K562 (cell line): ENCODE results near the gene CREB5. TPM values are rescaled to one million over a fixed set of nuclear protein-coding genes. Genes with fewer than 3 reads are reported as not detected.

ENCODE experiments used
- ATAC-seq: fragments of 200-7000 bp; cut with Tn5 transposase; 3 replicates; pipeline ENCODE4 v1.9.1; 2020; ENCODE audit warnings: moderate library complexity
- BruUV-seq: library from RNA; stranded (reverse); fragments of 400-500 nt; replicated peaks from 2 replicates; lab custom pipeline; 2021; lab: Mats Ljungman, UMichigan
- CTCF ChIA-PET: fragments of 300-600 bp; formaldehyde crosslinking; extraction: SDS; loops from one replicate; lab custom pipeline; 2021; ENCODE audit warnings: low intra/inter-chr PET ratio; lab: Yijun Ruan, JAX
- POLR2A ChIA-PET: fragments of 300-600, 350-650 bp; sonication (Branson Sonifier 250); formaldehyde crosslinking; extraction: SDS; loops from one replicate; lab custom pipeline; 2021; ENCODE audit warnings: antibody characterized with exemption, inconsistent platforms; lab: Yijun Ruan, JAX
- DNase-seq, 4 experiments: peaks; one replicate each; pipeline versions ENCODE4 v3.0.0 to v3.0.0-alpha.2; 2011 to 2018; ENCODE audit warnings: low spot score in 3 of 4, mixed read lengths in 3 of 4; ENCODE audit errors: extremely low read depth in 1 of 4
- FAIRE-seq: peaks from 2 replicates; lab custom pipeline; 2011; peaks lifted over from hg19 to GRCh38; lab: Jason Lieb, UNC
- H2AFZ ChIP-seq: 2 replicates; pipeline ENCODE4 v1.6.0; 2011; ENCODE audit warnings: low read depth, low read length, control low read depth, inconsistent platforms
- H3K27ac ChIP-seq: fragments of 200-600 bp; 3 replicates; pipeline ENCODE4 v1.8.0; 2011; ENCODE audit warnings: low read depth, mild to moderate bottlenecking, control low read depth, inconsistent platforms, low read length, moderate library complexity, mixed read lengths; ENCODE audit errors: extremely low read depth
- H3K27me3 ChIP-seq, 2 experiments: fragments of 300-600 bp in 1 of 2; 2 replicates in 1 of 2; 3 replicates in 1 of 2; pipeline versions ENCODE4 v1.6.0 to v1.8.0; 2011; ENCODE audit warnings: inconsistent platforms in 2 of 2, low read length in 2 of 2, mild to moderate bottlenecking in 1 of 2, mixed read lengths in 1 of 2, moderate library complexity in 1 of 2; ENCODE audit not compliant: control insufficient read depth in 2 of 2, insufficient read depth in 2 of 2
- H3K36me3 ChIP-seq: fragments of 300-600 bp; 3 replicates; pipeline ENCODE4 v1.8.0; 2011; ENCODE audit warnings: mild to moderate bottlenecking, low read length, inconsistent platforms; ENCODE audit not compliant: control insufficient read depth, insufficient read depth
- H3K4me1 ChIP-seq, 2 experiments: fragments of 200-600 bp in 1 of 2; replicated peaks in 1 of 2; 2 replicates in 1 of 2; 3 replicates in 1 of 2; pipeline versions ENCODE4 v1.5.1 to v1.8.0; 2011; ENCODE audit warnings: inconsistent platforms in 2 of 2, low read length in 2 of 2, mild to moderate bottlenecking in 1 of 2, mixed read lengths in 1 of 2, moderate library complexity in 1 of 2; ENCODE audit not compliant: control insufficient read depth in 2 of 2, insufficient read depth in 2 of 2
- H3K4me2 ChIP-seq: 2 replicates; pipeline ENCODE4 v1.6.1; 2011; ENCODE audit warnings: low read length, control low read depth, inconsistent platforms, mixed read lengths; ENCODE audit not compliant: insufficient read depth
- H3K4me3 ChIP-seq: fragments of 200-600 bp; sonication (generic), shearing (Covaris generic); 2 replicates; pipeline ENCODE4 v1.5.1; 2016; ENCODE audit warnings: control low read depth, inconsistent platforms
- H3K79me2 ChIP-seq: fragments of 200-600 bp; 3 replicates; pipeline ENCODE4 v1.8.0; 2011; ENCODE audit warnings: low read length, inconsistent platforms; ENCODE audit not compliant: control insufficient read depth, insufficient read depth
- H3K9ac ChIP-seq, 2 experiments: 2 replicates each; pipeline versions ENCODE4 v1.6.0 to v1.6.1; 2011; ENCODE audit warnings: low read depth in 2 of 2, low read length in 2 of 2, control low read depth in 1 of 2, inconsistent platforms in 1 of 2, mild to moderate bottlenecking in 1 of 2, mixed read lengths in 1 of 2; ENCODE audit not compliant: insufficient read depth in 1 of 2
- H3K9me1 ChIP-seq: one replicate; pipeline ENCODE4 v1.6.0; 2011; ENCODE audit warnings: inconsistent platforms, mild to moderate bottlenecking, low read length, moderate library complexity; ENCODE audit not compliant: control insufficient read depth, insufficient read depth
- H3K9me3 ChIP-seq: replicated peaks from 2 replicates; pipeline ENCODE4 v1.5.1; 2011; ENCODE audit warnings: low read depth, low read length, inconsistent platforms; ENCODE audit not compliant: control insufficient read depth, insufficient read depth
- H4K20me1 ChIP-seq: replicated peaks from 2 replicates; pipeline ENCODE4 v1.6.1; 2011; ENCODE audit warnings: low read length, inconsistent platforms, mixed read lengths; ENCODE audit not compliant: control insufficient read depth, insufficient read depth
- ARID3A ChIP-seq: IDR thresholded peaks from 2 replicates; pipeline ENCODE4 v1.6.1; 2012; ENCODE audit warnings: low read depth, low read length, improper control_type of control experiment, borderline replicate concordance
- CEBPB ChIP-seq: fragments of 450-650 bp; IDR thresholded peaks from 2 replicates; pipeline ENCODE4 v1.6.1; 2016; ENCODE audit warnings: missing genetic modification characterization, missing compliant biosample characterization
- CGGBP1 ChIP-seq: fragments of 250-450 bp; sonication (Bioruptor Pico); IDR thresholded peaks from 2 replicates; pipeline ENCODE4 v1.9.0; 2021; ENCODE audit warnings: mild to moderate bottlenecking
- DACH1 ChIP-seq: fragments of 450-650 bp; IDR thresholded peaks from 2 replicates; pipeline ENCODE4 v1.6.1; 2018; ENCODE audit not compliant: partially characterized antibody
- E2F1 ChIP-seq: sonication (generic); formaldehyde crosslinking; IDR thresholded peaks from 2 replicates; pipeline ENCODE4 v1.8.1; 2023; ENCODE audit warnings: mild to moderate bottlenecking, missing genetic modification reagents, moderate library complexity
- EHMT2 ChIP-seq: fragments of 450-650 bp; IDR thresholded peaks from 2 replicates; pipeline ENCODE4 v1.6.1; 2018; ENCODE audit warnings: antibody characterized with exemption
- EZH2 ChIP-seq: IDR thresholded peaks from 2 replicates; pipeline ENCODE4 v1.6.1; 2012; ENCODE audit warnings: low read depth, mild to moderate bottlenecking, inconsistent platforms, low read length, borderline replicate concordance
- FOXJ2 ChIP-seq: fragments of 200-800 bp; sonication (Bioruptor generic); IDR thresholded peaks from 2 replicates; pipeline ENCODE4 v1.6.1; 2016; ENCODE audit warnings: missing genetic modification characterization, missing compliant biosample characterization
- MCM5 ChIP-seq: fragments of 450-650 bp; IDR thresholded peaks from 2 replicates; pipeline ENCODE4 v1.6.1; 2016; ENCODE audit warnings: low read depth
- NCOR1 ChIP-seq: fragments of 450-650 bp; IDR thresholded peaks from 2 replicates; pipeline ENCODE4 v1.6.1; 2016; ENCODE audit warnings: mild to moderate bottlenecking, moderate library complexity
- NUFIP1 ChIP-seq: fragments of 450-650 bp; IDR thresholded peaks from 2 replicates; pipeline ENCODE4 v1.6.1; 2018; ENCODE audit not compliant: partially characterized antibody
- PHTF2 ChIP-seq: fragments of 250-450 bp; sonication (Bioruptor Pico); IDR thresholded peaks from 2 replicates; pipeline ENCODE4 v1.5.0; 2021; ENCODE audit warnings: mild to moderate bottlenecking
- ZBTB12 ChIP-seq: fragments of 250-450 bp; sonication (Bioruptor Pico); IDR thresholded peaks from 2 replicates; pipeline ENCODE4 v1.4.0; 2020
- ZBTB33 ChIP-seq: sonication (generic); formaldehyde crosslinking; IDR thresholded peaks from 2 replicates; pipeline ENCODE4 v1.8.1; 2023; ENCODE audit warnings: mild to moderate bottlenecking, missing genetic modification reagents
- ZNF507 ChIP-seq: conservative IDR thresholded peaks from 2 replicates; pipeline ENCODE4 v1.6.1; 2017; ENCODE audit warnings: missing genetic modification characterization, missing compliant biosample characterization
- ZNF830 ChIP-seq: fragments of 250-450 bp; sonication (Bioruptor Pico); IDR thresholded peaks from 2 replicates; pipeline ENCODE4 v1.5.0; 2021; ENCODE audit warnings: mild to moderate bottlenecking
- WGBS: fragments of 100-300 bp; shearing (Covaris generic); methylation state at CpG from one replicate; pipeline ENCODE4 v1.1.6; 2016; ENCODE audit warnings: low coverage, mixed read lengths; ENCODE audit not compliant: insufficient coverage; ENCODE audit errors: missing lambda C conversion rate; 5-methylcytosine and 5-hydroxymethylcytosine counted together
- in situ Hi-C: fragments of 300-500 bp; cut with MboI; formaldehyde crosslinking; loops from 4 replicates; pipeline ENCODE4 v1.15.0; 2018; ENCODE audit warnings: inconsistent platforms, mixed read lengths
- intact Hi-C: fragments of 100-400 bp; cut with micrococcal nuclease; formaldehyde crosslinking; loops from 2 replicates; pipeline ENCODE4 v1.14.2; 2022
- polyA plus RNA-seq, 8 experiments: library from polyadenylated mRNA; depleted of rRNA in 4 of 8; stranded (reverse) in 5 of 8; unstranded in 3 of 8; fragments of >200 nt; fragmentation: Nextera tagmentation in 2 of 8; fragmentation: Illumina TruSeq in 1 of 8; extraction: Ambion mirVana in 2 of 8; extraction: Trizol in 1 of 8; gene quantifications; 2 replicates each; pipeline versions ENCODE4 v1.2.1 to v1.2.3, GENCODE V29; 2011 to 2014; ENCODE audit warnings: inconsistent platforms in 1 of 8, missing spikeins in 1 of 8
- total RNA-seq, 7 experiments: library from RNA; depleted of rRNA in 6 of 7; stranded (reverse); fragments of >200 nt in 6 of 7; fragmentation: Illumina TruSeq in 2 of 7; extraction: Trizol in 2 of 7; gene quantifications; 2 replicates each; pipeline versions ENCODE4 v1.2.1 to v1.2.3, GENCODE V29; 2011 to 2021; ENCODE audit warnings: low replicate concordance in 1 of 7

Gene CREB5
- total and polyA plus RNA-seq, 9 of the 15 experiments (the other 6 are each of a cell fraction or from before 2014, with no cell fraction given): 0.33 to 6.4 (median 1.8) TPM

GRCh38 chr7:28529755-28530154 is 117.4 kb downstream of the CREB5 start:
- H3K9ac ChIP-seq: no peak overlapping the region
- DNase-seq (no peak), FAIRE-seq (no peak), ATAC-seq (no peak)
- H3K79me2 ChIP-seq: no peaks in the 10 kb centered on the region
- TF ChIP-seq CEBPB (tag) (no peak), NCOR1 (no peak), FOXJ2 (tag) (no peak), ZNF830 (no peak), EZH2 (no peak), NUFIP1 (no peak), ZBTB12 (CRISPR knock-in tag) (no peak), E2F1 (CRISPR knock-in tag) (no peak), ZNF507 (no peak), ARID3A (no peak), MCM5 (no peak), CGGBP1 (no peak), EHMT2 (no peak), PHTF2 (no peak), DACH1 (no peak), ZBTB33 (no peak)
- H4K20me1 ChIP-seq: no peaks in the 10 kb centered on the region
- H3K4me2 ChIP-seq: no peak overlapping the region
- ChIA-PET CTCF (no interaction called here), POLR2A (no interaction called here)
- H3K9me3 ChIP-seq: no peaks in the 10 kb centered on the region
- intact Hi-C loops (no loop called here), in situ Hi-C loops (no loop called here)
- H3K27me3 ChIP-seq: no peaks in the 10 kb centered on the region
- no peak overlapping the region for H3K27ac ChIP-seq
- H3K4me1 ChIP-seq: no peaks in the 10 kb centered on the region
- no peak overlapping the region for H3K4me3 ChIP-seq
- H3K36me3 ChIP-seq: no peaks in the 10 kb centered on the region
- 2% methylated on average over 2 of the region's 2 CpGs for WGBS
- H3K9me1 ChIP-seq: no peaks in the 10 kb centered on the region
- no peak overlapping the region for H2AFZ ChIP-seq
- BruUV-seq: no TSS peak
